ENCODE measurements around the gene VPS37D.
"Not testable (repeated sequence)": the region's sequence is repeated elsewhere in the genome, so short reads cannot be mapped to it uniquely, and the experiment has no call there.

VPS37D gene

DNA sequence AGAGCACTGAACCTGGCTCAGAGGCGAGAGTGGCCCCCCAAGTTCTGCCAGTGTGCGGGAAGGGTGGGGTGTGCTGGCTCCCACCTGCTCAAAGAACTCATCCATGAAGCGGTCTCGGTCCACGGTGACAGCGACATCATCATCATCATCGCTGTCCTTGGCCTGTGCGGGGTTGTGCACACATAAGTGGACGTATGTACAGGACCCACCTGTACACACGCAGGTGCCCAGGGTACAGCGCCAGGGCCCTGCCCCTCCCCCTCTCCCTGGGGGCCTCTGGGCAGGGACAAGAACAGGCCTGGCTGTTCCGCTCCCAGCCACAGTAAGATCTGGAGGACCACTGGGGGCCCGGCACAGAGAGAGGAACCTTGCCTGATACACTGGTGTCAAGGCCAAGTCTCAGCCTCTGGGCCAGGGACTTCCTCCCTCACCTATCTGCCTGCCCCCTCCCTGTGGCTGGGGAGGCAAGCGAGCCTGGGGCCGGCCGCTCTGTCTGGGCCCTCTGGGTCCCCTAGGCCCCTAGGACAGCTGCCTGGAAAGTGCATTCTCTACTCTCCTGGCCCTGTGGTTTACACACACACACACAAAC is 41.4 kb downstream of the VPS37D start:
- Histone ChIP-seq H3K79me1 (ENCODE audit: low read length) (no peaks in the 10 kb centered on the region), H3K18ac (ENCODE audit: low read length) (no peak overlapping the region), H3K36me3 (ENCODE audit: control insufficient read depth, insufficient read depth, low read length) (no peaks in the 10 kb centered on the region), H4K8ac (ENCODE audit: low read depth, low read length) (no peak overlapping the region), H3K4me2 (ENCODE audit: low read length) (no peak overlapping the region), H3K9ac (ENCODE audit: low read length) (no peak overlapping the region), H3K27ac (ENCODE audit: low read depth, low read length) (no peak overlapping the region), H2AK5ac (ENCODE audit: low read length) (no peak overlapping the region), H2BK15ac (replicated peaks; ENCODE audit: low read depth) (no peak overlapping the region), H2BK5ac (ENCODE audit: low read length) (no peak overlapping the region), H2BK120ac (ENCODE audit: low read depth, low read length) (no peak overlapping the region), H3K4me3 (ENCODE audit: low read length) (no peak overlapping the region), H3K56ac (ENCODE audit: low read length) (no peak overlapping the region), H3K79me2 (ENCODE audit: control insufficient read depth, insufficient read depth, low read length) (no peaks in the 10 kb centered on the region), H4K5ac (ENCODE audit: low read length) (no peak overlapping the region), H3K23ac (ENCODE audit: low read length) (no peak overlapping the region), H3K27me3 (ENCODE audit: insufficient read depth, low read length, poor library complexity) (no peaks in the 10 kb centered on the region), H3K4ac (ENCODE audit: low read depth, low read length) (no peak overlapping the region), H3K4me1 (ENCODE audit: control insufficient read depth, low read depth, low read length) (no peaks in the 10 kb centered on the region)
- WGBS (ENCODE audit: extremely low coverage, insufficient coverage, low lambda C conversion rate): no CpG with 5 or more reads among the region's 16 CpGs
- no peak for DNase-seq

DNA sequence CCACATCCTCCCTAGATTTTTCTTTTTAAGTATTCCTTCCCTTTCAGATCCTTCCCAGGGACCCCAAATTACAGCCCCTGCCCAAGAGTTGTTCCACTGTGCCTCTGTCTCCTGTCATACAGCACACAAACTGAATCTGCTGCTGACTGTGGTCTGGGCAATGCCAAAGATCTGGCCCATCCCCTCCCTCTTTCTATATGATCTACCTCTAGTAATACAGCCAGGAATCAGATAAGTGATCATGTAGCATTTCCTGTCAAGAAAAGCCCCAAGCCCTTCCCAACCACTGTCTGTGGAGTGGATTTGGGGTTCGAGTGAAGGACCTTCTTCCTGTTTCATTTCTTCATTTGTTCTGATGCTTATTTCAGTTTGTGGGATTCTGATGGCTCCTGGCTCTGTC is 45.1 kb downstream of the VPS37D start:
- DNase-seq: no peak
- no peak overlapping the region for H3K18ac ChIP-seq (ENCODE audit: low read length)
- H3K27me3 ChIP-seq (ENCODE audit: insufficient read depth, low read length, poor library complexity): no peaks in the 10 kb centered on the region
- H4K8ac ChIP-seq (ENCODE audit: low read depth, low read length): no peak overlapping the region
- H4K5ac ChIP-seq (ENCODE audit: low read length): no peak overlapping the region
- no peak overlapping the region for H3K4ac ChIP-seq (ENCODE audit: low read depth, low read length)
- H3K79me1 ChIP-seq (ENCODE audit: low read length): no peaks in the 10 kb centered on the region
- H3K27ac ChIP-seq (ENCODE audit: low read depth, low read length): no peak overlapping the region
- H3K36me3 ChIP-seq (ENCODE audit: control insufficient read depth, insufficient read depth, low read length): no peaks in the 10 kb centered on the region
- H3K4me1 ChIP-seq (ENCODE audit: control insufficient read depth, low read depth, low read length): no peaks in the 10 kb centered on the region
- no CpG with 5 or more reads among the region's 1 CpG for WGBS (ENCODE audit: extremely low coverage, insufficient coverage, low lambda C conversion rate)
- no peak overlapping the region for H3K4me3 ChIP-seq (ENCODE audit: low read length)
- H3K4me2 ChIP-seq (ENCODE audit: low read length): no peak overlapping the region
- no peak overlapping the region for H3K56ac ChIP-seq (ENCODE audit: low read length)
- no peak overlapping the region for H3K23ac ChIP-seq (ENCODE audit: low read length)
- H3K79me2 ChIP-seq (ENCODE audit: control insufficient read depth, insufficient read depth, low read length): no peaks in the 10 kb centered on the region
- no peak overlapping the region for H2BK5ac ChIP-seq (ENCODE audit: low read length)
- H2AK5ac ChIP-seq (ENCODE audit: low read length): no peak overlapping the region
- H3K9ac ChIP-seq (ENCODE audit: low read length): no peak overlapping the region
- no peak overlapping the region for H2BK15ac ChIP-seq (replicated peaks; ENCODE audit: low read depth)
- no peak overlapping the region for H2BK120ac ChIP-seq (ENCODE audit: low read depth, low read length)

DNA sequence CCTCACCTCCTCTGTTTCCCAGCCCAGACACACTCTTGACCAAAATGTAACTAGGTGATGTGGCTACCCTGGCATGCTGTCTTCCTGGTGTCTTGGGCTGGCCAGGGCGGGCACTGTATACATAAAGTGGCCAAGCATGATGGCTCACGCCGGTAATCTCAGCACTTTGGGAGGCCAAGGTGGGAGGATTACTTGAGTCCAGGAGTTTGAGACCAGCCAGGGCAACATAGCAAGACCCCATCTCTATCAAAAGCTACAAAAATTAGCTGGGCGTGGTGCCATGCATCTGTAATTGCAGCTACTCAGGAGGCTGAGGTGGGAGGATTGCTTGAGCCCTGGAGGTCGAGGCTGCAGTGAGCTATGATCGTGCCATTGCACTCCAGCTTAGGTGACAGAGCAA is 45.7 kb downstream of the VPS37D start:
- not testable (repeated sequence) for H2BK120ac ChIP-seq (ENCODE audit: low read depth, low read length); H3K4me1 ChIP-seq (ENCODE audit: control insufficient read depth, low read depth, low read length); H2AK5ac ChIP-seq (ENCODE audit: low read length); H3K4me3 ChIP-seq (ENCODE audit: low read length); H3K56ac ChIP-seq (ENCODE audit: low read length); H3K27ac ChIP-seq (ENCODE audit: low read depth, low read length); DNase-seq; H2BK15ac ChIP-seq (replicated peaks; ENCODE audit: low read depth); H3K79me2 ChIP-seq (ENCODE audit: control insufficient read depth, insufficient read depth, low read length); H3K4ac ChIP-seq (ENCODE audit: low read depth, low read length); H3K18ac ChIP-seq (ENCODE audit: low read length); H4K5ac ChIP-seq (ENCODE audit: low read length); H2BK5ac ChIP-seq (ENCODE audit: low read length); H3K27me3 ChIP-seq (ENCODE audit: insufficient read depth, low read length, poor library complexity); H3K23ac ChIP-seq (ENCODE audit: low read length); H3K9ac ChIP-seq (ENCODE audit: low read length); H3K79me1 ChIP-seq (ENCODE audit: low read length); H3K4me2 ChIP-seq (ENCODE audit: low read length); H4K8ac ChIP-seq (ENCODE audit: low read depth, low read length); H3K36me3 ChIP-seq (ENCODE audit: control insufficient read depth, insufficient read depth, low read length)
- no CpG with 5 or more reads among the region's 6 CpGs for WGBS (ENCODE audit: extremely low coverage, insufficient coverage, low lambda C conversion rate)

DNA sequence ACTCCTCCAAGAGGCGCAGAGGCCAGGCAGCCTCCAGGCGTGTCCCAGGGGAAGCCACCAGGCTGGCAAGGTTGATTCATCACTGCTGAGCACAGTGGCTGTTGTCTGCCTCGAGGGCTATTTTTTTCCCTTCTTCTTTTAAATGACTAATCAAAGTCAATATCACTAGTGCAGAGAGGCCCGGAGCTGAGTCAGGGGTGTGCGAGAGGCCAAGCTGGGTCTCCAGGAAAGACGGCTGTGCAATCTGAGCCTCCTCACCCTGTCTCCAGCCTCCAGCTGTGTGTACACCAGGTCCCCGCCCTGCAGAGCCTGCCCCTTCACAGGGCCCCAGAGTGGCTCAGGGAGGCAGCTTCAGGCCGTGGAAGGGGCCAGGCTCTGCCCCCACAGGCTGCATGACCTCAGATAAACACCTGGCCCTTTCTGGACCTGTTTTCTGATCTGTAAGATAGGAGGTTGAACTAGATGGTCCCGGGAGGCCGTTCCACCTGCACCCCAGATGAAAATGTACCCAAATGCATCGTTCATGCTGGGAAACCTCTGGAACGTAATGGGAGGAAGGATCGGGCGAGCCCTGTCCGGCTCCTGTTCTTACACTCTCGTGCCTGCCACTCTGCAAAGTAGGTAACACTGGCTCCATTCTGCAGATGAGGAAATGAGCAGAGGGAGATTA is 48.2 kb downstream of the VPS37D start:
- no peak overlapping the region for H3K9ac ChIP-seq (ENCODE audit: low read length)
- H3K4me2 ChIP-seq (ENCODE audit: low read length): no peak overlapping the region
- no peak overlapping the region for H3K18ac ChIP-seq (ENCODE audit: low read length)
- no peaks in the 10 kb centered on the region for H3K79me1 ChIP-seq (ENCODE audit: low read length)
- no peaks in the 10 kb centered on the region for H3K36me3 ChIP-seq (ENCODE audit: control insufficient read depth, insufficient read depth, low read length)
- no peak overlapping the region for H3K23ac ChIP-seq (ENCODE audit: low read length)
- no peak overlapping the region for H3K27ac ChIP-seq (ENCODE audit: low read depth, low read length)
- H3K56ac ChIP-seq (ENCODE audit: low read length): no peak overlapping the region
- no peak overlapping the region for H3K4me3 ChIP-seq (ENCODE audit: low read length)
- peaks cover 2% of the 10 kb centered on the region for H3K27me3 ChIP-seq (ENCODE audit: insufficient read depth, low read length, poor library complexity)
- no peak overlapping the region for H4K8ac ChIP-seq (ENCODE audit: low read depth, low read length)
- no peak overlapping the region for H2BK120ac ChIP-seq (ENCODE audit: low read depth, low read length)
- H3K79me2 ChIP-seq (ENCODE audit: control insufficient read depth, insufficient read depth, low read length): no peaks in the 10 kb centered on the region
- no peaks in the 10 kb centered on the region for H3K4me1 ChIP-seq (ENCODE audit: control insufficient read depth, low read depth, low read length)
- no peak overlapping the region for H2BK5ac ChIP-seq (ENCODE audit: low read length)
- H2BK15ac ChIP-seq (replicated peaks; ENCODE audit: low read depth): no peak overlapping the region
- no peak overlapping the region for H3K4ac ChIP-seq (ENCODE audit: low read depth, low read length)
- H4K5ac ChIP-seq (ENCODE audit: low read length): no peak overlapping the region
- no peak overlapping the region for H2AK5ac ChIP-seq (ENCODE audit: low read length)
- no peak for DNase-seq
- WGBS (ENCODE audit: extremely low coverage, insufficient coverage, low lambda C conversion rate): no CpG with 5 or more reads among the region's 16 CpGs

DNA sequence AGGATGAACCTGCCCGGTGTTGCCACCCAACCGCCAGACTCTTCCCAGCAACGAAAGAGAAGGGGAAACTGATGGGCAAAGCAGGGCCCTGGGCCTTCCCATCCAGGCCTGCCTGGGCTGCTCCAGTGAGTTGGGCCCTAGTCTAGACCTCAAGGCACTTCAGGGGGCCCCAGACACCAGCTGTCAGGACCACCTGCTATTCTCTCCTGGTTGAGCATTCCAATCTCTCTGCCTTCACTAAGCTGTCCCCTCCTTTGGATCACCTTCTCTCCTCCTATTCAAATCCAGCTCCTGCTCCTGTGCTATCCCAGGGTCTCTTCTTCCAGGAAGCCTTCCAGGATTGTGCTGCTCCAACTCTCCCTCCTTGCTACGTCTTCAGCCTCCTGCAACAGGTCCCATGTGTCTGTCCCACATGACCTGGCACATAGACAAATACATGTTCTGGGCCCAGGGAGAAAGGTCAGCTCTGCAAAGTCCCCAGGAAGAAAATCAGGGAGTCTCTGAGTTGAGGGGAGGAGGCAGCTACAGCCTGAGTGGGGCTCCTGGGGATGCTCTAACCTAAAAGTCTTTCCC is 48.8 kb downstream of the VPS37D start:
- Histone ChIP-seq H3K27ac (ENCODE audit: low read depth, low read length) (no peak overlapping the region), H3K9ac (ENCODE audit: low read length) (no peak overlapping the region), H2BK15ac (replicated peaks; ENCODE audit: low read depth) (no peak overlapping the region), H3K23ac (ENCODE audit: low read length) (no peak overlapping the region), H3K4me2 (ENCODE audit: low read length) (no peak overlapping the region), H2BK120ac (ENCODE audit: low read depth, low read length) (no peak overlapping the region), H3K36me3 (ENCODE audit: control insufficient read depth, insufficient read depth, low read length) (no peaks in the 10 kb centered on the region), H3K4me3 (ENCODE audit: low read length) (no peak overlapping the region), H4K8ac (ENCODE audit: low read depth, low read length) (no peak overlapping the region), H3K4me1 (ENCODE audit: control insufficient read depth, low read depth, low read length) (no peaks in the 10 kb centered on the region), H3K18ac (ENCODE audit: low read length) (no peak overlapping the region), H2BK5ac (ENCODE audit: low read length) (no peak overlapping the region), H3K4ac (ENCODE audit: low read depth, low read length) (no peak overlapping the region), H3K56ac (ENCODE audit: low read length) (no peak overlapping the region), H2AK5ac (ENCODE audit: low read length) (no peak overlapping the region), H4K5ac (ENCODE audit: low read length) (no peak overlapping the region), H3K79me2 (ENCODE audit: control insufficient read depth, insufficient read depth, low read length) (no peaks in the 10 kb centered on the region), H3K79me1 (ENCODE audit: low read length) (no peaks in the 10 kb centered on the region), H3K27me3 (ENCODE audit: insufficient read depth, low read length, poor library complexity) (peaks cover 2% of the 10 kb centered on the region)
- no CpG with 5 or more reads among the region's 4 CpGs for WGBS (ENCODE audit: extremely low coverage, insufficient coverage, low lambda C conversion rate)
- no peak for DNase-seq
